ENCODE results near the gene METTL3.

DNA sequence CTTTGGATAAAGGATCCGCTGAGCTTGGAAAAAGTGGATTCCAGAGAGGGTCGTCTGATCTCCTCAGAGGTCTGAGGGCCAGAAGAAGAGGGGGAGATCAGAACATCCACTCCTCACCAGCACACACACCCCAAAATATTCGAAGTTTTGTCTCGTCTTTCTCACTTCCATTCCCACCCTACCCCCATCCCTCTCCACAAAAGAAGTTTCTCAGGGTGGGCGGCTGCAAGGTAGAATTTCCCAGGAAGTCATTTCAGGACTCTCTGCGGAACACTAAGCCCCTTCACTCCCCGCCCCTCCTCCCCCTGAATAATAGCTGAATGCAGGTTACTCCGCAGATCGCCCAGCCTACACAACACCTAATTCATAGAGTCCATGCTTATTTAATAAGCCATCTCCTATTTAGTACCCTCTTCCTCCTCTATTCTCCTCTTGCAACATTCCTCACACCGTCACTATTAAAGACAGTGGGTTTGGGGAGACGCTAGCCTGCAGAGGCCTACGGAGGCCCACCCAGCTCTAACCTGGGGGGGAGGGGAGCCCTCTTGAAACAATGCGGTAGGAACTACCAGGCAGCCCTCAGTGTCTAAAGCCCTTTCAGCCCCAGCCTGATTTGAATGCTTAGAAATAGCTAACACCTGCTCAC, 15.7 kb upstream of the METTL3 start:
- no peak for TF ChIP-seq POLR2AphosphoS5 (IDR thresholded peaks at IDR 0.05; ENCODE audit: low read depth, low read length)
- TF ChIP-seq, protein P1, sequence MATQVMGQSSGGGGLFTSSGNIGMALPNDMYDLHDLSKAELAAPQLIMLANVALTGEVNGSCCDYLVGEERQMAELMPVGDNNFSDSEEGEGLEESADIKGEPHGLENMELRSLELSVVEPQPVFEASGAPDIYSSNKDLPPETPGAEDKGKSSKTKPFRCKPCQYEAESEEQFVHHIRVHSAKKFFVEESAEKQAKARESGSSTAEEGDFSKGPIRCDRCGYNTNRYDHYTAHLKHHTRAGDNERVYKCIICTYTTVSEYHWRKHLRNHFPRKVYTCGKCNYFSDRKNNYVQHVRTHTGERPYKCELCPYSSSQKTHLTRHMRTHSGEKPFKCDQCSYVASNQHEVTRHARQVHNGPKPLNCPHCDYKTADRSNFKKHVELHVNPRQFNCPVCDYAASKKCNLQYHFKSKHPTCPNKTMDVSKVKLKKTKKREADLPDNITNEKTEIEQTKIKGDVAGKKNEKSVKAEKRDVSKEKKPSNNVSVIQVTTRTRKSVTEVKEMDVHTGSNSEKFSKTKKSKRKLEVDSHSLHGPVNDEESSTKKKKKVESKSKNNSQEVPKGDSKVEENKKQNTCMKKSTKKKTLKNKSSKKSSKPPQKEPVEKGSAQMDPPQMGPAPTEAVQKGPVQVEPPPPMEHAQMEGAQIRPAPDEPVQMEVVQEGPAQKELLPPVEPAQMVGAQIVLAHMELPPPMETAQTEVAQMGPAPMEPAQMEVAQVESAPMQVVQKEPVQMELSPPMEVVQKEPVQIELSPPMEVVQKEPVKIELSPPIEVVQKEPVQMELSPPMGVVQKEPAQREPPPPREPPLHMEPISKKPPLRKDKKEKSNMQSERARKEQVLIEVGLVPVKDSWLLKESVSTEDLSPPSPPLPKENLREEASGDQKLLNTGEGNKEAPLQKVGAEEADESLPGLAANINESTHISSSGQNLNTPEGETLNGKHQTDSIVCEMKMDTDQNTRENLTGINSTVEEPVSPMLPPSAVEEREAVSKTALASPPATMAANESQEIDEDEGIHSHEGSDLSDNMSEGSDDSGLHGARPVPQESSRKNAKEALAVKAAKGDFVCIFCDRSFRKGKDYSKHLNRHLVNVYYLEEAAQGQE (IDR thresholded peaks at IDR 0.05; ENCODE audit: insufficient read depth in 1 of 2, low read depth in 2 of 2, low read length in 2 of 2), result no peak
